ENCODE results near the gene TMEM53. TPM values are rescaled to one million over a fixed set of nuclear protein-coding genes. Genes with fewer than 3 reads are reported as not detected.

Gene TMEM53
- total RNA-seq, 1 donor: 9.2 TPM

GRCh38 chr1:44664730-44665370 lies 9.4 kb downstream of the TMEM53 start:
- DNase-seq (ENCODE audit: low read depth): no peak
- H3K4me3 ChIP-seq (ENCODE audit: low read depth, low read length): no peak overlapping the region
- no peak for TF ChIP-seq CTCF (IDR thresholded peaks at IDR 0.05; ENCODE audit: insufficient read depth, low read length)

GRCh38 chr1:44663417-44663816 lies 10.9 kb downstream of the TMEM53 start:
- DNase-seq (ENCODE audit: low read depth): no peak
- H3K4me3 ChIP-seq (ENCODE audit: low read depth, low read length): no peak overlapping the region
- TF ChIP-seq CTCF (IDR thresholded peaks at IDR 0.05; ENCODE audit: insufficient read depth, low read length): no peak

- no peak for TF ChIP-seq CTCF (IDR thresholded peaks at IDR 0.05; ENCODE audit: insufficient read depth, low read length)
- DNase-seq (ENCODE audit: low read depth): no peak
- no peak overlapping the region for H3K4me3 ChIP-seq (ENCODE audit: low read depth, low read length)
Observed at GRCh38 chr1:44662683-44663030, 11.6 kb downstream of the TMEM53 start.

DNA sequence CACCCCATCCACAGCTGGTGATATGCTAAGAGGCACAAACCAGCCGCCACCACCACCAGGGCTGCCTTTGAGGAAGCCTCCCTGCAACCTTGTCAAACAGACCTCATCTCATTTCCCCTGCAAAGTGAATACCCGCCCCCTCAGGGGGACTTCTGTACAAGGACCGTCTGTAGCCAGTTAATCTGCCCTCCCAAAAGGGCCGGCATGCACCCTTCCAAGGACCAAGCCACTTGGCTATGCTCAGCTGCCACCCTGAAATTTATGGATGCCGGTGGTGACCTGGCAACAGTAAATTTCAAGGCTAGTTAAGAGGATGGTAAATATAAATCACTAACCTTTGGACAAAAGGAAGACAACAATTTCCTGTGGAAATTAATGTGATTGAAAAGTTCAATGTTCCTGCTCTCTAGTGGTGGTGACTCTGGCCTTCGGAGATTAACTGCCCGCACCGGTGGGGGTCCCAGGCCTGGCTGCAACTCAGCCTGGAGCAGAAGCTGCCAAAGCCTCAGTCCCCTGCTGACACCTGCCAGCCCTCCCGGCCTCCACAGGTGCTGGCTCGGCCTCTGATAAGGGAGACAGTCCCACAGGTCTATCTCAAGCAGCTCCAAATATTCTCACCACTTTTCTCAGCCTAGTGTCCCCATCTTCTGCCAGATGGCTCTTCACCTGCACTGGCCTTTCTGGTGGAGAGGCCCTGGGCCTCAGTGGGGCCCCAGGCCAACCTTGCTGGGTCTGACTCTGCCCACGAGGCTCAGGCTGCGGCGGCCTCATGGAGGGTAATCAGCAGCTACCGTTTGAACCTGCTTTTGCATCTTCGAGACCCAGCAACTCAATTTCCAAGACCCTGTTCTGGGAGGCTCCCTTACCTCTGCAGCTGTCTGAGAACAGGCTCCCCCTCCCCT lies 12.2 kb downstream of the TMEM53 start:
- no peak for DNase-seq (ENCODE audit: low read depth)
- TF ChIP-seq CTCF (IDR thresholded peaks at IDR 0.05; ENCODE audit: insufficient read depth, low read length): no peak
- H3K4me3 ChIP-seq (ENCODE audit: low read depth, low read length): no peak overlapping the region

DNA sequence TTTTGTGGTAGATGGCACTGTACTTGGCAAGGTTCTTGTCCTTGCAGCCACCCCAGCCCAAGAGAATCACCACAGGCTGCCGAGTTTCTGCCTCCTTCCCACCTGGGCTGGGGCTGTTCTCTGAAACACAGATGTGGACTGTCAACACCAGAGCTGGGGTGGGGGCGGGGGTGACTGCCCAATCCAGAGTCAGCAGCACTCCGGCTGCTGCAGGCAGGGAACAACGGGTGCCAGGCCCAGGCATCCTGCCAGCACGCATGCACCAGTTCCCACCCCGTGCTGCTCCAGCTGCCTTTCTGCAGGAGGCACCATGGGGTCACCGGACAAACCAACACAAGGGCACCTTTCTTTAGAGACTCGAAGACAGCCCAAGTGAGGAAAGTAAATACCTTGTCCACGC lies 14.1 kb downstream of the TMEM53 start:
- TF ChIP-seq CTCF (IDR thresholded peaks at IDR 0.05; ENCODE audit: insufficient read depth, low read length): no peak
- no peak for DNase-seq (ENCODE audit: low read depth)

DNA sequence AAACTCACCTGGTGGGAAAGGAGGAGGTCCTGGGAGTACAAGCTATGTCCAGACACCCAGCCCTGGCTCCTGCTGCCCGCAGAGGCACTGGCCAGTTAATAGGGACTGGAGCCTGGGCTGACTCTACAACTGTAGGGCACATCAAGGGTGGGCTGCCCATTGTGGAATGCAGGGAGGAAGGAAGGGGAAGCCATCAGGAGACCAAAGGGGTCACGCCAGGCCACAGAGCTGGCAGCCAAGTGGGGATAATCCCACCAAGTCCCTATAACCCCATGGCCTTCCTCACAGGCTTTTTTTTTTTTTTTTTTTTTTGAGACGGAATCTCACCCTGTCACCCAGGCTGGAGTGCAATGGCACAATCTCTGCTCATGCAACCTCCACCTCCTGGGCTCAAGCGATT lies 14.7 kb downstream of the TMEM53 start:
- TF ChIP-seq CTCF (IDR thresholded peaks at IDR 0.05; ENCODE audit: insufficient read depth, low read length): no peak
- DNase-seq (ENCODE audit: low read depth): no peak
- no peak overlapping the region for H3K4me3 ChIP-seq (ENCODE audit: low read depth, low read length)

More for the DNA sequence above, 14.1 kb downstream of the TMEM53 start:
- H3K4me3 ChIP-seq (ENCODE audit: low read depth, low read length): no peak overlapping the region
